Esophagus muscularis mucosa (tissue), 4 donors: Measurements from ENCODE around the gene GADD45G. TPM values are rescaled to one million over a fixed set of nuclear protein-coding genes. Genes with fewer than 3 reads are reported as not detected.

Experiments
- DNase-seq: peaks from one replicate; pipeline ENCODE4 v3.0.0-alpha.2; 2017; ENCODE audit errors: extremely low spot score
- H3K27ac ChIP-seq, 4 donors: fragments of 200-600 bp; sonication (generic); replicated peaks in 1 of 4; 1 replicate in 3 of 4; 2 replicates in 1 of 4; pipeline ENCODE4 v1.5.1; 2016 to 2019; ENCODE audit warnings: mild to moderate bottlenecking in 1 of 4
- H3K27me3 ChIP-seq, 4 donors: fragments of 200-600 bp; sonication (generic); one replicate each; pipeline versions ENCODE4 v1.5.1 to v1.6.0; 2016 to 2019
- H3K36me3 ChIP-seq, 4 donors: fragments of 200-600 bp; sonication (generic); one replicate each; pipeline ENCODE4 v1.5.1; 2016 to 2019
- H3K4me1 ChIP-seq, 4 donors: fragments of 200-600 bp; sonication (generic); one replicate each; pipeline ENCODE4 v1.5.1; 2016 to 2019
- H3K4me3 ChIP-seq, 4 donors: fragments of 200-600 bp; sonication (generic); 1 replicate in 2 of 4; 2 replicates in 2 of 4; pipeline ENCODE4 v1.5.1; 2016 to 2019; ENCODE audit warnings: mild to moderate bottlenecking in 4 of 4, moderate library complexity in 1 of 4
- H3K9me3 ChIP-seq, 4 donors: fragments of 200-600 bp; sonication (generic); 1 replicate in 3 of 4; 2 replicates in 1 of 4; pipeline ENCODE4 v1.5.1; 2016 to 2019
- EP300 ChIP-seq: sonication (generic); formaldehyde crosslinking; IDR thresholded peaks from one replicate; pipeline ENCODE4 v1.6.1; 2017; ENCODE audit warnings: antibody characterized with exemption
- POLR2A ChIP-seq: fragments of 450-650 bp; IDR thresholded peaks from one replicate; pipeline ENCODE4 v1.6.1; 2017; ENCODE audit warnings: antibody characterized with exemption, moderate library complexity, mild to moderate bottlenecking, low read depth
- POLR2AphosphoS5 ChIP-seq, 2 donors: sonication (generic); formaldehyde crosslinking; IDR thresholded peaks; one replicate each; pipeline ENCODE4 v1.6.1; 2017; ENCODE audit warnings: antibody characterized with exemption in 2 of 2
- WGBS: methylation state at CpG from one replicate; pipeline ENCODE4 v1.1.5; 2018; 5-methylcytosine and 5-hydroxymethylcytosine counted together
- intact Hi-C: fragments of 100-400 bp; cut with DNase I; formaldehyde crosslinking; loops from one replicate; pipeline ENCODE4 v1.15.1; 2023
- total RNA-seq, 4 donors: library from RNA; depleted of rRNA; stranded (reverse); fragments of >200 nt; gene quantifications; one replicate each; pipeline versions ENCODE4 v1.1.0 to v1.2.1, GENCODE V29; 2016
- TF ChIP-seq, protein P1 (sequence below), 3 experiments: fragments of 200-600 bp in 2 of 3; fragments of 450-650 bp in 1 of 3; sonication (generic) in 2 of 3; IDR thresholded peaks; one replicate each; pipeline ENCODE4 v1.5.1; 2017 to 2019; ENCODE audit warnings: antibody characterized with exemption in 3 of 3, mild to moderate bottlenecking in 2 of 3, moderate library complexity in 1 of 3

Gene GADD45G
- total RNA-seq, 4 donors from 2014 or later: 44.0 to 136 (median 103) TPM

DNA sequence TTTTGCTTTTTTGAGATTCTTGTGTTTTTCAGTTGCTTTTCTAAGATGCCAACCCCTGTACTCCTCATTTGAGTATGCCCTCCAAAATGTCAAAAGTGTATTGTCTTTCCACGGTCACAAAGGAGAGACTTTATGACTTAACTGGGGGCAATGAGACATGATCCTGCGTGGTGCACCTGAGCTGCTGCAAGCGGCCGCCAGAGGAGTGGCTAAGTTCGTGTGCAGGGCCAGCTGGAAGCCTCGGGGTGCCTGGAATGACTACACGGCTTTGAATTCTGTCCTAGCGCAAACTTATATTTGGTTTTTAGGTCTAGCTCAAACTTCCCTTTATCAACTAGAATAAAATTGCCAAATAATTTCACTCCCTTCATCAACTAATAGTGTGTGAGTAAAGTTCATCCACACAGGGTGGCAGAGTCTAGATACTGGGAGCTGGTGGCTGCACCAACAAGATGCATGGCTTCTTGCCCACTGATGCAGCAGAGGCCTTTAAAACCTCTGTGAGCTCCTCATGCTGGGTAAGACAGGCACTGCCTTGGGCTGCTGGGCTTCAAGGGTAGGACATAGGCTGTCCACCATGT lies 4.7 kb downstream of the GADD45G start:
- Histone ChIP-seq H3K27ac (peak overlapping the region in 1 of 4 donors; percentile 13), H3K4me1 (peaks cover 13 to 36% (median 30%) of the 10 kb centered on the region in 4 donors), H3K4me3 (no peak overlapping the region), H3K9me3 (no peaks in the 10 kb centered on the region), H3K36me3 (peaks cover 0 to 15% (median 7%) of the 10 kb centered on the region in 4 donors), H3K27me3 (peaks cover 0 to 5% (median 0%) of the 10 kb centered on the region in 4 donors)
- 85% methylated on average over 8 of the region's 8 CpGs for WGBS
- intact Hi-C loops: loop anchor here (5.0 to 10.0 kb wide), 4 partner anchors 275 to 615 kb away; no protein-coding TSS in a partner anchor
- TF ChIP-seq POLR2AphosphoS5 (IDR thresholded peaks at IDR 0.05): no peak
- TF ChIP-seq EP300: no peak
- TF ChIP-seq, protein P1, sequence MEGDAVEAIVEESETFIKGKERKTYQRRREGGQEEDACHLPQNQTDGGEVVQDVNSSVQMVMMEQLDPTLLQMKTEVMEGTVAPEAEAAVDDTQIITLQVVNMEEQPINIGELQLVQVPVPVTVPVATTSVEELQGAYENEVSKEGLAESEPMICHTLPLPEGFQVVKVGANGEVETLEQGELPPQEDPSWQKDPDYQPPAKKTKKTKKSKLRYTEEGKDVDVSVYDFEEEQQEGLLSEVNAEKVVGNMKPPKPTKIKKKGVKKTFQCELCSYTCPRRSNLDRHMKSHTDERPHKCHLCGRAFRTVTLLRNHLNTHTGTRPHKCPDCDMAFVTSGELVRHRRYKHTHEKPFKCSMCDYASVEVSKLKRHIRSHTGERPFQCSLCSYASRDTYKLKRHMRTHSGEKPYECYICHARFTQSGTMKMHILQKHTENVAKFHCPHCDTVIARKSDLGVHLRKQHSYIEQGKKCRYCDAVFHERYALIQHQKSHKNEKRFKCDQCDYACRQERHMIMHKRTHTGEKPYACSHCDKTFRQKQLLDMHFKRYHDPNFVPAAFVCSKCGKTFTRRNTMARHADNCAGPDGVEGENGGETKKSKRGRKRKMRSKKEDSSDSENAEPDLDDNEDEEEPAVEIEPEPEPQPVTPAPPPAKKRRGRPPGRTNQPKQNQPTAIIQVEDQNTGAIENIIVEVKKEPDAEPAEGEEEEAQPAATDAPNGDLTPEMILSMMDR (IDR thresholded peaks at IDR 0.05): no peak
- TF ChIP-seq POLR2A: no peak
- DNase-seq: no peak

DNA sequence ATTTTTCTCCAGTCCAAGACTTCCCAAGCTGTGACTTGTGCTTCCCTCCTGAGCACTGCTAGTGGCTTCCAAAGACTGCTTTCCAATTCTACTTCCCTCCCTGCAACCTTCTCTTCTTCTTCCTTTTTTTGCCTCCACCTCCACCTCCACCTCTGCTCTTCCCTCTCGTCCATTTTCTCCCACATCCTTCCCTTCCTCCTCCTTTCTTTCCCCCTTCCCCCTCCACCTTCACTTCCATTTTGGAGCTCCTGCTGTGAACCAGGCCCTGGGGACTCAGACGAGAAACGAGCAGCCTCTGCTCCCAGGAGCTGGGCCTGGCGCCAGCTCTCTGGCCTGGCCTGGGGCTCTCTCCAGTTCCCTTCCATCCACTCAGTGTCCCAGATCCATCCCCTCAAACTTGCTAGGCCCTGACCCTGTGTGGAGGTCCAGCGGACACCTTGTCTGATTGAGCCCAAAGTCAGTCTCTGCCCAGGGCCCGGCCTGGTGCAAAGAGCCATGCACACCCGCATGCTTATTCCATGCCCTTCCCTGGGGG lies 5.6 kb downstream of the GADD45G start:
- TF ChIP-seq EP300: no peak
- TF ChIP-seq POLR2AphosphoS5 (IDR thresholded peaks at IDR 0.05): no peak
- Histone ChIP-seq H3K27ac (no peak overlapping the region), H3K27me3 (no peaks in the 10 kb centered on the region), H3K36me3 (peaks cover 0 to 15% (median 7%) of the 10 kb centered on the region in 4 donors), H3K4me3 (no peak overlapping the region), H3K4me1 (peaks cover 13 to 36% (median 28%) of the 10 kb centered on the region in 4 donors), H3K9me3 (no peaks in the 10 kb centered on the region)
- no peak for DNase-seq
- WGBS: 71% methylated on average over 5 of the region's 7 CpGs
- intact Hi-C loops: no loop called here

DNA sequence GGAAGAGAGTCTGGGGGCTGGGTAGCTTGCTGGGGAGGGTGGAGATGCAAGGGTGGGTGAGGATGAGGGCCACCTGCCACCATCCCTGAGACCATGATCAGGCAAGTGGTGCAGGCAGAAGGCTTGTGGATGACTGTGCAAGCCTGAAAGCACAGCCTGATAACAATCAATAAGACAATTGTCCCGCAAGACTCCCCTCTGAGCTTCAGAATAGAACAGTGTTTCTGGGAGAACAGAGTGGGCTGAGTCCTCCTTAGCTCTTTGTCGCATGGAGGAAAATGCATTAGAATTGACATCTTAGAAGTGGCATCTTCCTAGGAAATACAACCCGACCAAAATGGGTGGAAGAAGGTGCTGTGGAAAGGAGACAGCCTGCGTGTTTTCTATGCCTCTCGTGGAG lies 6.6 kb downstream of the GADD45G start:
- WGBS: 90% methylated on average over 5 of the region's 5 CpGs
- H3K4me3 ChIP-seq: no peak overlapping the region
- peaks cover 12 to 26% (median 19%) of the 10 kb centered on the region in 4 donors for H3K4me1 ChIP-seq
- no peak for DNase-seq
- peaks cover 0 to 6% (median under 1%) of the 10 kb centered on the region in 4 donors for H3K36me3 ChIP-seq
- no peaks in the 10 kb centered on the region for H3K27me3 ChIP-seq
- TF ChIP-seq POLR2A (no peak), POLR2AphosphoS5 (IDR thresholded peaks at IDR 0.05) (no peak), EP300 (no peak)
- TF ChIP-seq, protein P1 (IDR thresholded peaks at IDR 0.05): no peak
- intact Hi-C loops: no loop called here
- no peak overlapping the region for H3K27ac ChIP-seq
- H3K9me3 ChIP-seq: no peaks in the 10 kb centered on the region

DNA sequence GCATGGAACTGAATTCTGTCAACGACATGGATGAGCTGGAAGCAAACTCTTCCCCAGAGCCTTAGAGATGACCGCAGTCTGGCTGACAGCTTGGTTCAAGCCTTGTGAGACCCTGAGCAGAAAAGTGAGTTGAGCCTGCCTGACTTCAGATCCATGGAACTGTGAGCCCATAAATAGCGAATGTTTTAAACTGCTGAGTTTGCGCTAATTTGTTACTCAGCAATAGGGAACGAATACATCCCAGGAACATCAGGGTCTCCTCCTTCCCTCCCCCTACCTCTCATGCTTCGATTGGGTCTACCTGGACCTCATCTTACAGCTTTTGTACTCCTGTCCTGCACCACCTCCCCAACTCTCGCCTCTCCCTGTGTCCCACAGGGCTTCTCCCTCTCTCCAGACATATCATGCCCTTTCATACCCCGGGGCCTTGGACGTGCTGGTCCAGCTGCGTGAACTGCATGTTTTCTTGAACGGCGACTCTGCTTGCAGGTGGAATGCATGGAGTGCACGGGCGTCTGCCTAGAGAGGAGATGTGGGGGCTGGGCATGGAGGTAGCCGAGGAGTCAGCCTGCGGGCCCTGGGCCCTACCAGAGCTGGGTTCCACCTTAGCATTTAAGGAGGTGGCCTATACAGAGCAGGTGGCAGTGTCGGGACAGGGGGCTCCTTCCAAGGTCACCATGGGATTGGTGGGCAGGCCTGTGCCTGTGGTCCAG lies 7.9 kb downstream of the GADD45G start:
- no peak for DNase-seq
- no peaks in the 10 kb centered on the region for H3K36me3 ChIP-seq
- intact Hi-C loops: no loop called here
- no peaks in the 10 kb centered on the region for H3K9me3 ChIP-seq
- H3K27ac ChIP-seq: no peak overlapping the region
- H3K4me3 ChIP-seq: no peak overlapping the region
- H3K27me3 ChIP-seq: no peaks in the 10 kb centered on the region
- no peak for TF ChIP-seq POLR2AphosphoS5 (IDR thresholded peaks at IDR 0.05)
- peaks cover 0 to 20% (median 10%) of the 10 kb centered on the region in 4 donors for H3K4me1 ChIP-seq
- WGBS: 92% methylated on average over 12 of the region's 17 CpGs

DNA sequence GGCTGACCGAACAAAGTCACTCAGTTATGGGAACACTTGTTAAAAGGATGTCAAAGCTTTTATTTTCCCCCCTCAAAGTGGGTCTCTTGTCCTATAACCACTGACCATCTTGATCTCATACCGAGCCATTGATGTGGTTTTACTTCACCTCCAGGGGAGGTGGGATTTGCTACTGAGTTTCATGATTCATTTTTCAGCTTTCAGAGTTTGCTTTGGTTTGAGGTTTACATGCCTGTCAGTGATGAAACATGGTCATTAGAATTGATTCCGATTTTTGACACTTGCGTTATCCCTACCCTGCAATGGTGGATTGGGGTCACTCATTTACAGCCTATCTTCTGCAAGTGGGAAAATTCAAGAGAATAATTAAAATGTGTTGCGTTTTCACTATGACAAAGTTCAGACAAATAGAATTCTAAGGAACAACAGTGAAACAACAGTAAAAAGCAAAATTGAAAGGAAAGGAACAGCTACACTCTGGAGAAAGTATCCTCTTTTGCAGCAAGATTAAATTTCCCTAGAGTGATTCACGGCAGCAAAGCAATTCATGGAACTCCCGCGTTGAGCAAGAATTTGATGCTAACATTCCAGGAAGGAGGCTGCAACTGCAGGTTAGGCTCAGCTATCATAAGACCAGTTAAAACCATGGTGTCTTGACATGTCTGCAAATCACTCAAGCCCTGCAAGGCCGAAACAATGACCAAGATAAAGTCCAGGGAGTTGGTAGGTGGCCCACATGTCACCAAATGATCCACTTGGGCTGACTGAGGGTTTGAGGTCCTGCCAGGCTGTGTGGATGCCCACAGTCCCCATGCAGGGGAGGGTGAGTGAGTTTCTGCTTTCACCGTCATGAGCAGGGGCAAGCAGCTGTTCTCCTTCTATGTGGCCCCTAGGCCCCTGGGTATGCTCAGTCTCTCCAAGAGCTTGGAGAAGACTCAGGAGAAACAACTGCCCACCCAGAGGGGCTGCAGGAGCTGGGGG lies 9.4 kb downstream of the GADD45G start:
- no peak for TF ChIP-seq POLR2A
- TF ChIP-seq, protein P1 (IDR thresholded peaks at IDR 0.05): no peak
- no peak for TF ChIP-seq EP300
- TF ChIP-seq POLR2AphosphoS5 (IDR thresholded peaks at IDR 0.05): no peak
- Histone ChIP-seq H3K27me3 (no peaks in the 10 kb centered on the region), H3K4me1 (peaks cover 4 to 22% (median 19%) of the 10 kb centered on the region in 4 donors), H3K9me3 (no peaks in the 10 kb centered on the region), H3K27ac (no peak overlapping the region), H3K4me3 (no peak overlapping the region), H3K36me3 (no peaks in the 10 kb centered on the region)
- WGBS: 90% methylated on average over 9 of the region's 10 CpGs
- intact Hi-C loops: no loop called here
- no peak for DNase-seq
